Stimulated activated CD4-positive, alpha-beta T cell treated with anti-CD3 and anti-CD28 coated beads, Interleukin-15, amount 100 ng/mL, for 1 hour (primary cell): ENCODE measurements around the gene ARHGEF37.
A peak's percentile ranks its signal among the peaks of the same experiment; 100 is the strongest.
"Not testable (repeated sequence)": the region's sequence is repeated elsewhere in the genome, so short reads cannot be mapped to it uniquely, and the experiment has no call there.

Experiments used
- DNase-seq, 2 donors: peaks; one replicate each; pipeline ENCODE4 v3.0.0-alpha.2; 2020; ENCODE audit warnings: low read depth in 1 of 2, low spot score in 1 of 2

The ARHGEF37 gene, protein sequence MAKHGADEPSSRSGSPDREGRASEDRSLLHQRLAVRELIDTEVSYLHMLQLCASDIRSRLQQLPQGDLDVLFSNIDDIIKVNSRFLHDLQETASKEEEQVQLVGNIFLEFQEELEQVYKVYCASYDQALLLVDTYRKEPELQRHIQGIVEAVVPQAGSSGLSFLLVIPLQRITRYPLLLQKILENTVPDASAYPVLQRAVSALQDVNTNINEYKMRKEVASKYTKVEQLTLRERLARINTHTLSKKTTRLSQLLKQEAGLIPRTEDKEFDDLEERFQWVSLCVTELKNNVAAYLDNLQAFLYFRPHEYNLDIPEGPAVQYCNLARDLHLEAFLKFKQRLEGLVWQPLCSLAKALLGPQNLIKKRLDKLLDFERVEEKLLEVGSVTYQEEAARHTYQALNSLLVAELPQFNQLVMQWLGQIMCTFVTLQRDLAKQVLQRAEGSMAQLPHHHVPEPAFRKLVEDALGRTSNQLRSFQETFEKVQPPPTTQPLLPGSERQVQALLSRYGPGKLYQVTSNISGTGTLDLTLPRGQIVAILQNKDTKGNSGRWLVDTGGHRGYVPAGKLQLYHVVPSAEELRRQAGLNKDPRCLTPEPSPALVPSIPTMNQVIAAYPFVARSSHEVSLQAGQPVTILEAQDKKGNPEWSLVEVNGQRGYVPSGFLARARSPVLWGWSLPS

DNA sequence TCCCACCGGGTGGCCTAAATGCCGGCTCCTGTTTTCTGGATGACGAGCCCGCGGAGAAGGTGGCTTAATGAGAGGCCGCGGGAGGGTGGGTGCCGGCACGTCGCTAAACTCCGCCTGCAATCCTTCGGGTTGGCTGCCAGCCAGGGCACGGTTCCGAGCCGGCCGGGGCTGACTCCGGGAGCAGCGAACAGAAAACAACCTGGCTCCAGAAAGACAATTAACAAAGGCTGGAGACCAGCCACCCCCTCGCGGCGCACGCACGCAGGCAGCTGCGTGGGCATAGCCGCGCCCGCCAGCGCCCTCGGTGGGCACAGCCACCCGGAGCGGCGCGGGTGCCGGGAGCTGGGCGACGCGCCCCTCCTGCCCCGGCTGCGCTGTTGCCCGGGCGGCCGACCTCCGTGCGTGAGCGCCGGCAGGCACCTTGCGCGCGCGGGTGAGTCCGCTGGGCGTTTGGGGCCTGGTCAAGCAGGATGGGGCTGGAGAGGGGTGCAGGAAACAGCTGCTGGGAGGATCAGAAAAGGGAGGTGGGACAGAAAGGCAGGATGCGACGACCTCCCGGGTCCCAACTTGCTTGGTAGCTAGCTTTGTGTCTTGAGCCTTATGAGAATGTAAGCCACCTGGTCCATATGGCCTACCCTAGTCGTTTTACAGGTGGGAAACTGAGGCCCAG, at the start of gene ARHGEF37:
Gene ARHGEF37, plus strand, starts transcription at position 307 of the 670 bp plus-strand sequence. CDS start 16,272 bp downstream, outside the sequence.
- peak; percentile 14 to 34 for DNase-seq

DNA sequence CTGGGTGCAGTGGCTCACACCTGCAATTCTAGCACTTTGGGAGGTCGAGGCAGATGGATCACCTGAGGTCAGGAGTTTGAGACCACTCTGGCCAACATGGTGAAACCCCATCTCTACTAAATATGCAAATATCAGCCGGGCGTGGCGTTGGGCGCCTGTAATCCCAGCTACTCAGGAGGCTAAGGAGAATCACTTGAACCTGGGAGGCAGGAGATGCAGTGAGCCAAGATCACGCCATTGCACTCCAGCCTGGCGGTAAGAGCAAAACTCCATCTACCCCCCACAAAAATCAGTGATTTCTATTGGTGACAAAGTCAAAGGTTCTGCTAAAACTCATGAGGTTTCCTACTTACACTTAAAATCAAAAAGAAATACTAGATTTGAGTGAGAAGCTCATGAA, 48.9 kb upstream of the ARHGEF37 start:
- no peak for DNase-seq

DNA sequence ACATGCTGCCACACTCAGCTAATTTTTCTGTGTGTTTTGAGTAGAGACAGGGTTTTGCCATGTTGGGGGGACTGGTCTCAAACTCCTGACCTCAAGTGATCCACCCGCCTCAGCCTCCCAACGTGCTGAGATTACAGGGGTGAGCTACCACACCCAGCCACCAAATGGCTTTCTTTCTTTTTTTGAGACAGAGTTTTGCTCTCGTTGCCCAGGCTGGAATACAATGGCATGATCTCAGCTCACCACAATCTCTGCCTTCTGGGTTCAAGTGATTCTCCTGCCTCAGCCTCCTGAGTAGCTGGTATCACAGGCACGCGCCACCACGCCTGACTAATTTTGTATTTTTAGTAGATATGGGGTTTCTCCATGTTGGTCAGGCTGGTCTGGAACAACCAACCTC, 45.5 kb upstream of the ARHGEF37 start:
- not testable (repeated sequence) for DNase-seq

DNA sequence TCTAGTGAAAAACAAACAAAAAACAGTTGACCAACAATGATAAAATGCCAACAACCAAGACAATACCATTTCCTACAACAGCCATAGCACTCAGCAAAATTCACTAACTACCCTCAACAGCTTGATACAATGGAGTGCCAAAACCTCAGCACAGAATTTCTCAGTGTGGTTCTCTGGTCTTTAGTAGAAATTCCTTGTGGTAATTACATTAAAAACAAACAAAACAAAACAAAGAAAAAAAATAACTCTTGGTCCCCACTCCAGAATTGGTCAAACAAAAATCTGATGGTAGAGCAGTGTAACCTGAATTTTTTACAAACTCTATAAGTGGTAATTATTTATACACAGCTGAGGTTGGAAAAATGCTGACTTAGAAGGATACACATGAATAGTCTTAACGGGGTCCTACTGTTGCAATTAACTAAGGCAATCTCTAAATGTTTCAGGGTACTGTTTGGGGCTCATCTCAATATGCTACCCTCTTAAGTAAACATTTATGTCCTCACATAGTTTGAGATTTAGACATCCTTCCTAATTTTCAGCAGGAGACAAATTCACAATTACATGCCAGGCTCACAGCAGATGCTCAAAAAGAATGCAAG, 43.8 kb upstream of the ARHGEF37 start:
- no peak for DNase-seq

- DNase-seq: no peak
Measured at GRCh38 chr5:149540089-149540488, 41.2 kb upstream of the ARHGEF37 start.

DNA sequence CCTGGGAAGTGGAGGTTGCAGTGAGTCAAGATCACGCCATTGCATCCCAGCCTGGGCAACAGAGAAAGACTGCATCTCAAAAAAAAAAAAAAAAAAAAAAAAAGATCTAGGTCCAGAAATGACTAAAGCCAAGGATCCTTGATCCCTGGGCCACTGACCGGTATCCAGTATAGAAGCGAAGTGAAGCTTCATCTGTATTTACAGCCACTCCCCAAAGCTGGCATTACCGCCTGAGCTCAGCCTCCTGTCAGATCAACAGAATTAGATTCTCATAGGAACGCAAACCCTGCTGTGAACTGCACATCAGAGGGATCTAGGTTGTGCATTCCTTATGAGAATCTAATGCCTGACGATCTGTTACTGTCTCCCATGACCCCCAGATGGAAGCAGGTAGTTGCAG, 39.4 kb upstream of the ARHGEF37 start:
- no peak for DNase-seq

DNA sequence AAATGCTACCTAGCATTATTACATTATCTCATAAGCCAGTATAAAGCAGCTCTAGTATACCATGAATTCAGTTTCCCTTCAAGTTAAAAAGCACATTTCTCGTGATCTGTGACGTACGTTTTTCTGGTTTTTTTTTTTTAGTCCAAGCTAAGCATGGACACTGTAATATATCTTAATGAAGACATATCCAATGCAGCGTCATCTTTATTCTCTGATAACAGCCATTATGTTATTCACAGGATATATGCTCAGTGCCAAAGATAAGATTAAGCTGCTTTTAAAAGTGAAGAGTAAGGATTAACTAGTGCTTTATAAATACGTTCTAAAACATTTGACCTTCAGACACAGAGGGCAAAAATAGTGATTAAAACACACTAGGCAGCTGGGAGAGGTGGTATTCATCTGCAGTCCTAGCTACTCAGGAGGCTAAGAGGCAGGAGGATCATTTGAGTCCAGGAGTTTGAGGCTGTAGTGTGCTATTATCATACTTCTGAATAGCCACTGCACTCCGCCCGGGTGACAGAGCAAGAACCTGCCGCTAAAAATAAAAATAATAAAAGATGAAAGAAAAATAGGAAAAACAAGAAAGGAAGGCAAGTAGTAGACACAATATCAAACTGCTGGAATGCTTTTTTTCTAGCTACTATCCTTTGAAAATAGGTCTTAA, 37.8 kb upstream of the ARHGEF37 start:
- no peak for DNase-seq

DNA sequence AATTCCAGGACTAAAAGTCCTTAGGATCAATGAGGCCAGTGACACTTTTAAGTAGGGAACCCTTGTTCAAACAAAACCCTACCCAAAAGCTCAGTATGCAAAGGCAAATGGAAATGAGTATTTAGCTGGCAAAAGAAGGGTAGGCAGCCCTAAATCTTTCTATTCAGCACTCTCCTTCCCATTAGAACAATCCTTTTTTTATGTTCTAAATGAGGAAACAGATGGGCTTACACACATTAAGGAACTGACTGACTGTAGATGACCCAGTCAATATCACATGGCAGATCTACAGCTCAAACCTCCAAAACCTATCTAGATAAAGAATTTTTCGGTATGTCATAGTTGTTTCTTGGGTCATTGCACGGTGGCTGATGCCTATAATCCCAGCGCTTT, 37.3 kb upstream of the ARHGEF37 start:
- no peak for DNase-seq

GRCh38 chr5:149545327-149545726, 36.0 kb upstream of the ARHGEF37 start:
- DNase-seq: no peak

DNA sequence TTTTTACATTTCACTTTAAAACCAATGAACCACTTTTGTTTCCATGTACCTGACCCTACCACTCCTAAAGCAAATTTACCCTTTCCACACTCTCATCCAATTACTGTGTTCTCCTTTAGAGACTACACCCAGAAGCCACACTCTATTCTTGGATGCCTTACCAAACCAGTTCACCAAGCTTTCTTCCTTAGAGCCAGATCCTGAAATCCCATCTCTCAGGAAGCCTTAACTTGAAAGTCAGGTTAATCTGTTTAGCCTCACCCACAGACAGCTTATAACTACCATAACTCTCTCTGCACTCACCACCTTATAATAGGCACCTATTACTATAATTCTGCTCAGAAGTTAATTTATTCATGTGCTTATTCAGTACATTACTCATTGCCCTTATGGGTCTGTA, 34.3 kb upstream of the ARHGEF37 start:
- DNase-seq: no peak

- DNase-seq: no peak
Measured at GRCh38 chr5:149549461-149550267, 31.6 kb upstream of the ARHGEF37 start.

DNA sequence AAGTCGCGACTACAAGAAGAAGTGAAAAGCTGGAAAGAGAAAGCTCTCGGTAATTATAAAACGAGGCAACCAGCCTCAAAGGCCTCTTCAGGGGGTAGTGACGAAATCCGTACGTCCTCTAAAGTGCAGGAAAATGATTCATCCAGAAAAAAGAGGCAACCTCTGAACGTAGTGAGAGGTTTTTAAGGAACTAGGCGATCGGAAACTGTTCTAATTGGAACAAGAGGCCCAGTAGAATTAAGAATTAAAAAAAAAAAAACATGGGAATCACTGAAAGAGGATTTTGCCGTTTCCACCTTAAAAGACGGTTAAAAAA, 31.1 kb upstream of the ARHGEF37 start:
- DNase-seq: no peak

DNA sequence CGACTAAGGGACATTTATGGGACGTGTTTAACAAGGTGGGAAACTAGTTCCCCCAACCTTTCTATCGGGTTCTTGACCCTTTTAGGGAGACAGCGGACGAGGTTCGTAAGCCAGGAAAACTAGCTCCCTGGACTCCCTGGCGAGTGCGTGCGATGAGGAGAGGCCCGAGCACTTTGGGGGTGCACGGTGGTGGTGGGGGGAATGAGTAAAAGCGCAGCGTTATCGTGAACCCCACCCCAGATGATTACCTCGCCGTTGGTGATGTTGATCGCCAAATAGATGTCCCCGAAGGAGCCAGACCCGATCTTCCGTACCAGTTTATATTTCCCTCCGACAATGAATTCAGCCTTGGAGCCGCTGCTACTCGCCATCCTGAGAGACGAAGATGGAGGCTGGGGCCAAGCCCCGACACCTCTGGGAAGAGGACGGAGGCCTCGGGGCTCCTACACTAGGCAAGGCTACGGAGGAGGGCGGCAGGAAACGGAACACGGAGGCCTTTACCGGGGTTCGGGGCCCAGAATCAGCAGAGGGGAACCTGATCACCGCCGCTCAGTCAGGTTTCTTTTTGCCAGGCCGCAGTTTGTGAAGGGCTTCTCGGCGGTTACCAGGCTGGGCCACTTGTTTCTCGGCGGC, 30.6 kb upstream of the ARHGEF37 start:
- DNase-seq: peak; percentile 9 to 15

GRCh38 chr5:149551227-149552037, 29.9 kb upstream of the ARHGEF37 start, which contains the start of gene CSNK1A1:
Gene CSNK1A1 (minus strand): TSS chr5:149551439. CDS start chr5:149550964, 475 bp downstream.
- peak; percentile 98 to 99 for DNase-seq

DNA sequence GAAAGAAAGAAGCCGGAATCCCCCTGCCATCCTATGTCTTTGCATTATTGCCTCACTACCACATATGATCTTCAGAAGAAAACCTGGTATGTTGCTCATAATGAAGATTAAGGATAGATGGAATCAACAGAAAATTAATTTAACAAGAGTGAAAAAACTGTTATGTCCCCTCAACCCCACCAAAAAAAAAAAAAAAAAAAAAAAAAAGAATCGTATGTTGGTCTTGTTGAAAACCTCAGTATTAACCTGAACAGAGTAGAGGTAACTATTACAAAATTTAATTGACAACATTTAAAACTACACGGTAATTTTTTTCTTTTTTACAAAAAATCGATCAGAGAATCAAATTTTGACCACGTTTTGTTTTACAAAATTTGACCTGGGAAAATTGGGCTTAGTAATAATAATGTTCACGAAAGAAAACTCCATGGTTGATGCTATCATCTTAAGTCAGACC, 29.2 kb upstream of the ARHGEF37 start:
- no peak for DNase-seq

DNA sequence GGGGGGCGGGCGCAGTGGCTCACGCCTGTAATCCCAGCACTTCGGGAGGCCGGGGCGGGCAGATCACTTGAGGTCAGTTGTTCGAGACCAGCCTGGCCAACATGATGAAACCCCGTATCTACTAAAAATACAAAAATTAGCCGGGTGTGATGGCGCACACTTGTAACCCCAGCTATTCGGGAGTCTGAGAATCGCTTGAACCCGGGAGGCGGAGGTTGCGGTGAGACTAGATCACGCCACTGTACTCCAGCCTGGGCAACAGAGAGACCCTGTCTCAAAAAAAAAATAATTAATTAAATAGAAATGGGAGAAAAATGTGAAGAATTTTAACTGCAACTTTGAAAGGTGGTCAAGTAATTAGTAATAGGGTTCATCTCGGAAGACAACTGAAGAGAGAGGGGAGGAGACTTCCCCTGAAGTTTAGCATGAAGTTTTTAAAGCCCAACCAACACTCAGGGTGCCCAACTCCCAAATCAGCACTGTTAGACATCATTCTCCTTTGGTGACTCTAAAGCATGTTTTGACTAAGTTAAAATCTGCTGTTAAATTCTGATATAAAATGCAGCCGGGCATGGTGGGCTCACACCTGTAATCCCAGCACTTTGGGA, 28.6 kb upstream of the ARHGEF37 start:
- DNase-seq: no peak

DNA sequence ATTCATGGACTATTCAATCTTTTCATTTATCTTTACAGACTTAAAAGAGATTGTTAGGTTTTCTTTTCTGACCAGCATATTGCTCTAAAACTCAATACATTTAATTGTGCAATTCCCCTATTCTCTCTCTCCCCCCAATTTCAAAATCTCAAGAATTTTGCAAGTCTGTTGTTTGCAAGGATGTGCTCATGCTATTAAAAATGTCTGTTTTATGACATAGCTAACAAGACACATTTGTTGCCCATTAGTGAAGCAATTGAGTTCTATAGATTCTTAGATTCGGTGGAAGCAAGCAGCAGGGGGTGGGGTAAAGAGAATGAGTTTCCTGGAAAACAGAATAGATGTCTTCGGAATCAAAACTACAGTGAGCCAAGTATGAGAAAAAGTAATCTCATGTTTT, 21.6 kb upstream of the ARHGEF37 start:
- DNase-seq: no peak

DNA sequence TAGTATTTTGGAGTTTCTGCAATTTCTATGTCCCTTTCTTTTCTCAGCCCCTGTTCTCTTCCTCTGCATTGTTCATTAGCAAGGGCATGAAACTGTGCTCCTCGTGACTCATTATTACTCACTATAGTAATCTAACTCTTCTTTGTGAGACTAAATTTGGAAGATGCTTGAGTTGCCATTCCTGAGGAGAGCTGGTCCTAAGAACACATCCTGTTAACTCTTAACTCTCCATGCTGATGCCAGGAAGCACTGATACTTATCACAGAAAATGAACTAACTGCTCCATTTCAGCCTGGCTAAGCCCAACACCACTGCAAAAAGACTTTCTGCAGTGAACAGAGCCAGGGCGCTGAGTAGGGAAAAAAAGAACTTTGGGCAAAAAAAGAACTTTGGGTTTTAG, 19.4 kb upstream of the ARHGEF37 start:
- DNase-seq: no peak
